Hematopoietic multipotent progenitor cell treated with erythropoietin and hydrocortisone succinate and interleukin-3 and kit ligand, for 17 days (in vitro differentiated cells): ENCODE measurements around the gene RNF11.

Experiments used
- DNase-seq: peaks from one replicate; pipeline ENCODE4 v3.0.0-alpha.2; 2015; ENCODE audit warnings: low spot score

The RNF11 gene

GRCh38 chr1:51314974-51315373, 78.9 kb downstream of the RNF11 start:
- DNase-seq = no peak

DNA sequence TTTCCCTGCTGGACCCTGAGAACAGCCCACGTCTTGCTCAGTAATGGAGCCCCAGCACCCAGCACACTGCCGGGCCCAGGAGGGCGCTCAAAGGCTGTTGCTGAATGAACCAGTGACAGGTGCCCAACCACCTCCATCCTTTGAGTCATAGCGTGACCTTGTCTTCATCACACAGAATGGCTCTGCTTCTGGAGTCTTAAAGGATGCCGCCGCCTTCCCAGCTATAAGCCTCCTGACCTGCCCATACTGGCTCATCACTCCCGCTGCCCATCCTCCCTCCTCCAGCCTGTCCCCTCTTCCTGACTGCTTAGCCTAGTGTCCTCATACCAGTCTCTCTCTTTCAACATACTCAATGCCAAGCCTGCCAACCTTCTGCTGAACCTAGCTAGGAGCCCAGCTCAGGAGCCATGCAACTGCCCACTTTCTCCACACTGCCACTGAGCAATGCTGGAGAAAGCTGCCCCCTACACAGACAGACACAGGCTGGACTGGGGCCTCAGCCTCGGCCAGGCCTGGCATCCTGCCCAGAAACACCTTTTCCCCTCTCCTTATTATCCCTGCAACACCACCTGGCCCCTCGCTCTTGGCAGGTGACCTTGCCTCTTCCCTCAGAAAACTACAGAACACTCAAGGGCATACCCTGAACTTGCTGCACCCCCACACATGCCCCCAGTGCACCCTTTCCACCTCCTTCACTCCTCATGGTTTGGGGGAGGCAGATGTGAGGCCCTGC, 80.2 kb downstream of the RNF11 start:
- DNase-seq = no peak

DNA sequence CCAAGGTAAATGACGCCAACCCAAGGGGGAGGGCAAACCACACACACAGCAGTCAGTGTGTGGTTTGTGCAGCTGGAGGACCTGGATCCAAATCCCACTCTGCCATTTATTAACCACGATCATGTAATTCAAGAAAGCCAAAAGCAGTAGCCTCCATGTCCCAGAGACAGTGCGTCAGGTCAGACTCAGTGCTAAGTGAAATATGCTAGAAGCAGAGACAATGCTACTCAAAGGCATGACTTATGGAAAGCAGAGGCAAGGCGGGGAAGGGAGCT, 80.7 kb downstream of the RNF11 start:
- no peak for DNase-seq

- DNase-seq = no peak
These were observed 81.7 kb downstream of the RNF11 start for GRCh38 chr1:51317798-51318197.

GRCh38 chr1:51320967-51321923, 85.2 kb downstream of the RNF11 start:
- DNase-seq = no peak

DNA sequence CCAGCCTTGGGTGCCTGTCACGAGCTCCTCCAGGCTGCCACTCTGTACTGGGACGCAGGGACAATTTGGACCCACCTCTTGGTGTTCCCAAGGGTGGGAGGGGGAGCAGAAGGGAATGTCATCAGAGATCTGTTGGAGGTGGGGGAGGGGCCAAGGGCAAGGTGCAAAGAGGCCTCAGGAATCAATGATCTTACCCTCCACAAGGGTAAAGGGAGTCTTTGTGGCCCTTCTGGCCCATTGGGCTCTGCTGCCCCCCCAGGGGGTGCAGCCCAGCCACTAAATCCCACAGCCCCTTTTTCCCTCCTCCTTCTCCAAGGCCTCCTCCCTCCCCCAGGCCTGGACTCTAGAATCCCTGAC, 85.8 kb downstream of the RNF11 start:
- DNase-seq = no peak

DNA sequence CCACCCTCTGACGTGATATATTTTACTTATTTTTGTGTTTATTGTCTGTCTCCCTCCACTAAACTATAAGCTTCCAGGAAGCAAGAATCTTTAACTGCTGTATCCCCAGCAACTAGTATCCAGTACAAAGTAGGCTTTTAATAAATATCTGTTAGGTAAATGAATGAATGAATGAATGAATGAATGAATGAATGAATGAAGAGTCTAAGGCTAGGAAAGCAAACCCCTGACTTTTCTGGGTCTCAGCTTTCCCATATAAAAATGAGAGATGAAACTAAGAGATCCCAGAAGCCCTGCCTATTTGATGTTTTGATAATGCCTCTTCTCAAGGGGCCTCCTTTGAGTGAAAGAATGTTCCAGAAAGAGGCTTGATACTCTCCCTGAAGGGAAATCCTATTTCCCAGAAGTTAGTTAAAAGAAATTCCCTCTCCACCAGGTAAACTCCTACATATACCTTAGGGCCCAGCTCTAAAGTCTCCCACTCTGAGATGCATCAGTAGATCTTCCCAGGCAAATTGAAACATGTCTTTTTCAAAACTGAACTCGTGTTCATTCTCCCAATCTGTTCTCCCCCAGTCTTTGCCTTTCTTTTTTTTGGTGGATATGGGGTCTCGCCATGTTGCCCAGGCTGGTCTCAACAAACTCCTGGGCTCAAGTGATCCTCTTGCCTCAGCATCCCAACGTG, 86.5 kb downstream of the RNF11 start:
- no peak for DNase-seq
